Mesendoderm (in vitro differentiated cells): Measurements from ENCODE around the gene C8G.

ENCODE experiments used
- DNase-seq: peaks from one replicate; pipeline ENCODE4 v3.0.0; 2013
- H2AK5ac ChIP-seq: 2 replicates; pipeline ENCODE4 v1.6.1; 2013; ENCODE audit warnings: low read length, inconsistent platforms
- H2BK120ac ChIP-seq: 2 replicates; pipeline ENCODE4 v1.6.1; 2013; ENCODE audit warnings: low read depth, mild to moderate bottlenecking, low read length, moderate library complexity, mixed read lengths
- H2BK15ac ChIP-seq: replicated peaks from 2 replicates; pipeline ENCODE4 v1.6.1; 2013; ENCODE audit warnings: low read depth, mild to moderate bottlenecking, moderate library complexity
- H2BK5ac ChIP-seq: 2 replicates; pipeline ENCODE4 v1.6.1; 2013; ENCODE audit warnings: low read length, inconsistent platforms
- H3K18ac ChIP-seq: 2 replicates; pipeline ENCODE4 v1.6.1; 2013; ENCODE audit warnings: mild to moderate bottlenecking, low read length, mixed read lengths
- H3K23ac ChIP-seq: one replicate; pipeline ENCODE4 v1.6.1; 2013; ENCODE audit warnings: low read length
- H3K27ac ChIP-seq: 2 replicates; pipeline ENCODE4 v1.5.1; 2013; ENCODE audit warnings: low read depth, mild to moderate bottlenecking, inconsistent platforms, low read length, moderate library complexity
- H3K27me3 ChIP-seq: 2 replicates; pipeline ENCODE4 v1.6.1; 2013; ENCODE audit warnings: low read length, control low read depth, mild to moderate bottlenecking, inconsistent platforms; ENCODE audit not compliant: insufficient read depth, poor library complexity
- H3K36me3 ChIP-seq: 2 replicates; pipeline ENCODE4 v1.6.1; 2013; ENCODE audit warnings: low read length, inconsistent platforms; ENCODE audit not compliant: control insufficient read depth, insufficient read depth
- H3K4ac ChIP-seq: one replicate; pipeline ENCODE4 v1.6.1; 2013; ENCODE audit warnings: low read depth, mild to moderate bottlenecking, low read length, moderate library complexity
- H3K4me1 ChIP-seq: 2 replicates; pipeline ENCODE4 v1.6.1; 2013; ENCODE audit warnings: low read depth, low read length, inconsistent platforms; ENCODE audit not compliant: control insufficient read depth
- H3K4me2 ChIP-seq: 2 replicates; pipeline ENCODE4 v1.6.1; 2013; ENCODE audit warnings: low read length
- H3K4me3 ChIP-seq: 2 replicates; pipeline ENCODE4 v1.5.1; 2013; ENCODE audit warnings: mild to moderate bottlenecking, low read length
- H3K56ac ChIP-seq: one replicate; pipeline ENCODE4 v1.6.1; 2013; ENCODE audit warnings: low read length
- H3K79me1 ChIP-seq: 2 replicates; pipeline ENCODE4 v1.6.1; 2013; ENCODE audit warnings: low read length, inconsistent platforms
- H3K79me2 ChIP-seq: 2 replicates; pipeline ENCODE4 v1.6.1; 2013; ENCODE audit warnings: mild to moderate bottlenecking, low read length; ENCODE audit not compliant: control insufficient read depth, insufficient read depth
- H3K9ac ChIP-seq: 2 replicates; pipeline ENCODE4 v1.6.1; 2013; ENCODE audit warnings: low read length, inconsistent platforms
- H4K5ac ChIP-seq: one replicate; pipeline ENCODE4 v1.6.1; 2013; ENCODE audit warnings: low read length
- H4K8ac ChIP-seq: one replicate; pipeline ENCODE4 v1.6.1; 2013; ENCODE audit warnings: low read depth, mild to moderate bottlenecking, control low read depth, low read length, moderate library complexity
- WGBS: extraction: QIAGEN DNeasy Blood & Tissue Kit; methylation state at CpG from one replicate; pipeline ENCODE4 v1.1.7; 2013; ENCODE audit warnings: low lambda C conversion rate, missing lambda C conversion rate; ENCODE audit not compliant: insufficient coverage; ENCODE audit errors: extremely low coverage; 5-methylcytosine and 5-hydroxymethylcytosine counted together

The C8G gene

GRCh38 chr9:136963341-136963740 lies 18.3 kb downstream of the C8G start:
- no peaks in the 10 kb centered on the region for H3K27me3 ChIP-seq
- no peak for DNase-seq
- no peaks in the 10 kb centered on the region for H3K36me3 ChIP-seq
- no peak overlapping the region for H3K18ac ChIP-seq
- no peak overlapping the region for H2BK5ac ChIP-seq
- no peak overlapping the region for H3K23ac ChIP-seq
- peaks cover 2% of the 10 kb centered on the region for H3K4me1 ChIP-seq
- no peak overlapping the region for H3K56ac ChIP-seq
- H2AK5ac ChIP-seq = no peak overlapping the region
- no peak overlapping the region for H3K4me2 ChIP-seq
- H3K4ac ChIP-seq = no peak overlapping the region
- no peak overlapping the region for H2BK120ac ChIP-seq
- H3K9ac ChIP-seq = no peak overlapping the region
- no peak overlapping the region for H3K27ac ChIP-seq
- H4K5ac ChIP-seq = no peak overlapping the region
- no peak overlapping the region for H4K8ac ChIP-seq
- H2BK15ac ChIP-seq = no peak overlapping the region
- H3K79me1 ChIP-seq = no peaks in the 10 kb centered on the region
- H3K4me3 ChIP-seq = no peak overlapping the region
- H3K79me2 ChIP-seq = no peaks in the 10 kb centered on the region
- WGBS = no CpG with 5 or more reads among the region's 15 CpGs

- no peak overlapping the region for H3K9ac ChIP-seq
- no peak overlapping the region for H4K8ac ChIP-seq
- no peak overlapping the region for H2BK15ac ChIP-seq
- peaks cover 2% of the 10 kb centered on the region for H3K4me1 ChIP-seq
- no peak overlapping the region for H3K23ac ChIP-seq
- H3K4me3 ChIP-seq = no peak overlapping the region
- DNase-seq = no peak
- H3K27me3 ChIP-seq = no peaks in the 10 kb centered on the region
- no peaks in the 10 kb centered on the region for H3K79me1 ChIP-seq
- no peak overlapping the region for H3K18ac ChIP-seq
- H3K79me2 ChIP-seq = no peaks in the 10 kb centered on the region
- no peak overlapping the region for H3K27ac ChIP-seq
- WGBS = no CpG with 5 or more reads among the region's 12 CpGs
- H2BK120ac ChIP-seq = no peak overlapping the region
- H2AK5ac ChIP-seq = no peak overlapping the region
- no peaks in the 10 kb centered on the region for H3K36me3 ChIP-seq
- no peak overlapping the region for H2BK5ac ChIP-seq
- no peak overlapping the region for H3K56ac ChIP-seq
- no peak overlapping the region for H3K4ac ChIP-seq
- no peak overlapping the region for H4K5ac ChIP-seq
- H3K4me2 ChIP-seq = no peak overlapping the region
Measured at GRCh38 chr9:136963751-136964150, 18.7 kb downstream of the C8G start.

- H3K4me3 ChIP-seq = no peak overlapping the region
Measured at GRCh38 chr9:136964171-136964689, 19.2 kb downstream of the C8G start.

GRCh38 chr9:136964833-136965422 lies 19.9 kb downstream of the C8G start:
- no peak overlapping the region for H3K4me3 ChIP-seq
- H2AK5ac ChIP-seq = no peak overlapping the region
- H3K18ac ChIP-seq = no peak overlapping the region
- no peak overlapping the region for H4K8ac ChIP-seq
- H4K5ac ChIP-seq = no peak overlapping the region
- no peak overlapping the region for H3K4me2 ChIP-seq
- peaks cover 2% of the 10 kb centered on the region for H3K4me1 ChIP-seq
- H2BK120ac ChIP-seq = no peak overlapping the region
- no peak for DNase-seq
- H3K79me2 ChIP-seq = no peaks in the 10 kb centered on the region
- no peaks in the 10 kb centered on the region for H3K27me3 ChIP-seq
- no peak overlapping the region for H2BK5ac ChIP-seq
- no peak overlapping the region for H3K23ac ChIP-seq
- no peaks in the 10 kb centered on the region for H3K79me1 ChIP-seq
- H3K9ac ChIP-seq = no peak overlapping the region
- H3K27ac ChIP-seq = no peak overlapping the region
- no CpG with 5 or more reads among the region's 26 CpGs for WGBS
- H3K4ac ChIP-seq = no peak overlapping the region
- no peak overlapping the region for H3K56ac ChIP-seq
- no peak overlapping the region for H2BK15ac ChIP-seq
- no peaks in the 10 kb centered on the region for H3K36me3 ChIP-seq

More at GRCh38 chr9:136964171-136964689, 19.2 kb downstream of the C8G start:
- Histone ChIP-seq H3K56ac (no peak overlapping the region), H3K23ac (no peak overlapping the region), H4K8ac (no peak overlapping the region), H3K4ac (no peak overlapping the region), H2AK5ac (no peak overlapping the region), H2BK15ac (no peak overlapping the region), H3K36me3 (no peaks in the 10 kb centered on the region), H3K18ac (no peak overlapping the region), H3K79me1 (no peaks in the 10 kb centered on the region), H3K4me2 (no peak overlapping the region), H3K27me3 (no peaks in the 10 kb centered on the region), H2BK120ac (no peak overlapping the region), H3K9ac (no peak overlapping the region), H2BK5ac (no peak overlapping the region), H3K27ac (no peak overlapping the region), H4K5ac (no peak overlapping the region), H3K79me2 (no peaks in the 10 kb centered on the region), H3K4me1 (peaks cover 2% of the 10 kb centered on the region)
- no CpG with 5 or more reads among the region's 22 CpGs for WGBS
- no peak for DNase-seq

GRCh38 chr9:136965771-136966484 lies 20.9 kb downstream of the C8G start:
- no peak overlapping the region for H3K23ac ChIP-seq
- H4K5ac ChIP-seq = no peak overlapping the region
- H2AK5ac ChIP-seq = no peak overlapping the region
- H3K9ac ChIP-seq = no peak overlapping the region
- H3K27me3 ChIP-seq = no peaks in the 10 kb centered on the region
- H3K4me3 ChIP-seq = no peak overlapping the region
- no peak overlapping the region for H4K8ac ChIP-seq
- no peak overlapping the region for H3K18ac ChIP-seq
- H2BK5ac ChIP-seq = no peak overlapping the region
- H2BK15ac ChIP-seq = no peak overlapping the region
- peak overlapping the region; percentile 30 for H3K56ac ChIP-seq
- H3K4ac ChIP-seq = no peak overlapping the region
- no peak overlapping the region for H3K4me2 ChIP-seq
- no peaks in the 10 kb centered on the region for H3K79me2 ChIP-seq
- no peaks in the 10 kb centered on the region for H3K79me1 ChIP-seq
- H3K36me3 ChIP-seq = no peaks in the 10 kb centered on the region
- H3K27ac ChIP-seq = no peak overlapping the region
- H3K4me1 ChIP-seq = peaks cover 2% of the 10 kb centered on the region
- no CpG with 5 or more reads among the region's 23 CpGs for WGBS
- no peak overlapping the region for H2BK120ac ChIP-seq
- peak; percentile 34 for DNase-seq
